Glutamatergic neuron (in vitro differentiated cells): ENCODE data around the gene ALAS2. TPM values are rescaled to one million over a fixed set of nuclear protein-coding genes. Genes with fewer than 3 reads are reported as not detected.

Source experiments
- DNase-seq: peaks from one replicate; pipeline ENCODE4 v3.0.0; 2022
- H3K27ac Mint-ChIP-seq: one replicate; pipeline ENCODE4 v1.8.0; 2020; ENCODE audit warnings: mild to moderate bottlenecking, mixed read lengths, inconsistent platforms; ENCODE audit not compliant: unreplicated experiment
- H3K27me3 Mint-ChIP-seq: one replicate; pipeline ENCODE4 v1.8.0; 2020; ENCODE audit warnings: mild to moderate bottlenecking, moderate library complexity, mixed read lengths, inconsistent platforms; ENCODE audit not compliant: unreplicated experiment
- H3K36me3 Mint-ChIP-seq: one replicate; pipeline ENCODE4 v1.8.0; 2020; ENCODE audit warnings: mild to moderate bottlenecking, mixed read lengths, inconsistent platforms; ENCODE audit not compliant: unreplicated experiment
- H3K4me1 Mint-ChIP-seq: one replicate; pipeline ENCODE4 v1.8.0; 2020; ENCODE audit warnings: mild to moderate bottlenecking, low read depth, mixed read lengths, inconsistent platforms; ENCODE audit not compliant: unreplicated experiment
- H3K4me3 Mint-ChIP-seq: one replicate; pipeline ENCODE4 v1.8.0; 2020; ENCODE audit warnings: mild to moderate bottlenecking, mixed read lengths, inconsistent platforms; ENCODE audit not compliant: unreplicated experiment
- H3K9me3 Mint-ChIP-seq: one replicate; pipeline ENCODE4 v1.8.0; 2020; ENCODE audit warnings: mild to moderate bottlenecking, moderate library complexity, mixed read lengths, inconsistent platforms; ENCODE audit not compliant: unreplicated experiment
- CTCF ChIP-seq: fragments of 200-600 bp; sonication (generic); IDR thresholded peaks from one replicate; pipeline ENCODE4 v1.5.0; 2021; ENCODE audit not compliant: partially characterized antibody, unreplicated experiment
- total RNA-seq: library from RNA; stranded (reverse); fragmentation: NEBNext Ultra II Directional; extraction: Animal tissue kit (Norgen Biotek cat#: 25700); gene quantifications from one replicate; pipeline ENCODE4 v1.2.1, GENCODE V29; 2021; ENCODE audit not compliant: unreplicated experiment

The ALAS2 gene
- total RNA-seq, 1 donor from 2014 or later: not detected

GRCh38 chrX:55014897-55015299 lies 15.9 kb downstream of the ALAS2 start:
- TF ChIP-seq CTCF: no peak
- H3K4me1 Mint-ChIP-seq: no peaks in the 10 kb centered on the region
- H3K27ac Mint-ChIP-seq: no peak overlapping the region
- no peaks in the 10 kb centered on the region for H3K27me3 Mint-ChIP-seq
- DNase-seq: no peak
- no peaks in the 10 kb centered on the region for H3K36me3 Mint-ChIP-seq
- H3K9me3 Mint-ChIP-seq: no peaks in the 10 kb centered on the region
- no peak overlapping the region for H3K4me3 Mint-ChIP-seq

- no peaks in the 10 kb centered on the region for H3K9me3 Mint-ChIP-seq
- H3K27me3 Mint-ChIP-seq: no peaks in the 10 kb centered on the region
- H3K27ac Mint-ChIP-seq: no peak overlapping the region
- TF ChIP-seq CTCF: peak; percentile 61
- H3K4me1 Mint-ChIP-seq: no peaks in the 10 kb centered on the region
- H3K4me3 Mint-ChIP-seq: no peak overlapping the region
- H3K36me3 Mint-ChIP-seq: no peaks in the 10 kb centered on the region
- DNase-seq: no peak
These were observed 19.5 kb downstream of the ALAS2 start for GRCh38 chrX:55011294-55011693.

GRCh38 chrX:55008571-55009358 lies 22.0 kb downstream of the ALAS2 start:
- no peaks in the 10 kb centered on the region for H3K9me3 Mint-ChIP-seq
- H3K4me3 Mint-ChIP-seq: no peak overlapping the region
- no peak overlapping the region for H3K27ac Mint-ChIP-seq
- H3K4me1 Mint-ChIP-seq: no peaks in the 10 kb centered on the region
- H3K27me3 Mint-ChIP-seq: no peaks in the 10 kb centered on the region
- TF ChIP-seq CTCF: no peak
- DNase-seq: no peak
- no peaks in the 10 kb centered on the region for H3K36me3 Mint-ChIP-seq

- H3K9me3 Mint-ChIP-seq: no peaks in the 10 kb centered on the region
These were observed 23.1 kb downstream of the ALAS2 start for GRCh38 chrX:55007656-55008055.

More at GRCh38 chrX:55007656-55008055, 23.1 kb downstream of the ALAS2 start:
- no peaks in the 10 kb centered on the region for H3K4me1 Mint-ChIP-seq
- no peak overlapping the region for H3K27ac Mint-ChIP-seq
- H3K27me3 Mint-ChIP-seq: no peaks in the 10 kb centered on the region
- no peak for DNase-seq
- no peak overlapping the region for H3K4me3 Mint-ChIP-seq
- no peaks in the 10 kb centered on the region for H3K36me3 Mint-ChIP-seq
- no peak for TF ChIP-seq CTCF
